BLaER1 (cell line): ENCODE measurements around the gene KIDINS220.

Experiments used
- H3K27ac ChIP-seq: shearing (Covaris generic); formaldehyde crosslinking; 2 replicates; pipeline ENCODE4 v1.8.1; 2022
- H3K27me3 ChIP-seq: shearing (Covaris generic); formaldehyde crosslinking; 2 replicates; pipeline ENCODE4 v1.8.1; 2022
- H3K36me3 ChIP-seq: shearing (Covaris generic); formaldehyde crosslinking; 2 replicates; pipeline ENCODE4 v1.8.1; 2022
- H3K4me1 ChIP-seq: shearing (Covaris generic); formaldehyde crosslinking; 2 replicates; pipeline ENCODE4 v1.8.1; 2022
- H3K4me2 ChIP-seq: shearing (Covaris generic); formaldehyde crosslinking; 2 replicates; pipeline ENCODE4 v1.8.1; 2022
- H3K4me3 ChIP-seq: shearing (Covaris generic); formaldehyde crosslinking; 2 replicates; pipeline ENCODE4 v1.8.1; 2022
- H3K9ac ChIP-seq: shearing (Covaris generic); formaldehyde crosslinking; 2 replicates; pipeline ENCODE4 v1.8.1; 2022
- H3K9me3 ChIP-seq: shearing (Covaris generic); formaldehyde crosslinking; 2 replicates; pipeline ENCODE4 v1.8.1; 2022
- H4K20me1 ChIP-seq: shearing (Covaris generic); formaldehyde crosslinking; 2 replicates; pipeline ENCODE4 v1.8.1; 2022
- Cebpa-rat ChIP-seq: shearing (Covaris generic); IDR thresholded peaks from 2 replicates; pipeline ENCODE4 v1.8.1; 2022

The KIDINS220 gene

GRCh38 chr2:8680822-8681760, 156.3 kb downstream of the KIDINS220 start:
- no peaks in the 10 kb centered on the region for H3K36me3 ChIP-seq
- no peak overlapping the region for H3K27ac ChIP-seq
- H3K27me3 ChIP-seq, result peaks cover 91% of the 10 kb centered on the region
- peak overlapping the region; percentile 91 for H3K4me2 ChIP-seq
- H3K9me3 ChIP-seq, result peaks cover 11% of the 10 kb centered on the region
- 0 out of 2 replicates have a peak overlapping the region, but pooled peaks have one; percentile 16 for H3K9ac ChIP-seq
- peak overlapping the region; percentile 62 for H3K4me3 ChIP-seq
- H3K4me1 ChIP-seq, result peaks cover 65% of the 10 kb centered on the region
- H4K20me1 ChIP-seq, result peaks cover 29% of the 10 kb centered on the region
- no peak for TF ChIP-seq Cebpa-rat

- Histone ChIP-seq H3K27me3 (peaks cover 95% of the 10 kb centered on the region), H3K4me2 (peak overlapping the region; percentile 93), H3K27ac (no peak overlapping the region), H3K9ac (no peak overlapping the region), H3K4me1 (peaks cover 59% of the 10 kb centered on the region), H3K9me3 (peaks cover 21% of the 10 kb centered on the region), H3K36me3 (no peaks in the 10 kb centered on the region), H3K4me3 (no peak overlapping the region), H4K20me1 (peaks cover 27% of the 10 kb centered on the region)
- TF ChIP-seq Cebpa-rat, result no peak
Observed at GRCh38 chr2:8679827-8680731, 157.3 kb downstream of the KIDINS220 start.

GRCh38 chr2:8679567-8679826, 157.9 kb downstream of the KIDINS220 start:
- peak overlapping the region; percentile 65 for H3K4me3 ChIP-seq
- H3K4me2 ChIP-seq, result peak overlapping the region; percentile 93
- H4K20me1 ChIP-seq, result peaks cover 21% of the 10 kb centered on the region
- TF ChIP-seq Cebpa-rat, result no peak
- no peak overlapping the region for H3K27ac ChIP-seq
- H3K4me1 ChIP-seq, result peaks cover 53% of the 10 kb centered on the region
- H3K27me3 ChIP-seq, result peaks cover 95% of the 10 kb centered on the region
- no peaks in the 10 kb centered on the region for H3K36me3 ChIP-seq
- H3K9ac ChIP-seq, result no peak overlapping the region
- peaks cover 27% of the 10 kb centered on the region for H3K9me3 ChIP-seq
